CD4-positive, alpha-beta T cell treated with Interferon gamma for 1 hour (primary cell): ENCODE results near the gene GSAP.
"Not testable (repeated sequence)": the region's sequence is repeated elsewhere in the genome, so short reads cannot be mapped to it uniquely, and the experiment has no call there.

Experiments used
- DNase-seq: peaks from one replicate; pipeline ENCODE4 v3.0.0-alpha.2; 2020

The GSAP gene

DNA sequence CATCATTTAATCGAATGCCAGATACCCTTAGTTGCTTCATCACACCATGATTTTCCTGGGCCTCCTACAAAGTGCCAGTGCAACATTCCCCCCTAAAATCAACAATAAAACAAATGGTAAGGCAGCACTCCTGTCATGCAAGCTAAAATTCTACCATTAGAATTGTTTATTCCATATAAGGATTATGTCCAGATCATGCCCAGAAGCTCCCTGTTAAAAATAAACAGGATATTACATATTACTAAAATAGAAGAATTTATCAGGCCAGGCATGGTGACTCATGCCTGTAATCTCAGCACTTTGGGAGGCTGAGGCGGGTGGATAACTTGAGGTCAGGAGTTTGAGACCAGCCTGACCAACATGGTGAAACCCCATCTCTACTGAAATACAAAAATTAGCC lies 140.5 kb downstream of the GSAP start:
- DNase-seq: not testable (repeated sequence)

DNA sequence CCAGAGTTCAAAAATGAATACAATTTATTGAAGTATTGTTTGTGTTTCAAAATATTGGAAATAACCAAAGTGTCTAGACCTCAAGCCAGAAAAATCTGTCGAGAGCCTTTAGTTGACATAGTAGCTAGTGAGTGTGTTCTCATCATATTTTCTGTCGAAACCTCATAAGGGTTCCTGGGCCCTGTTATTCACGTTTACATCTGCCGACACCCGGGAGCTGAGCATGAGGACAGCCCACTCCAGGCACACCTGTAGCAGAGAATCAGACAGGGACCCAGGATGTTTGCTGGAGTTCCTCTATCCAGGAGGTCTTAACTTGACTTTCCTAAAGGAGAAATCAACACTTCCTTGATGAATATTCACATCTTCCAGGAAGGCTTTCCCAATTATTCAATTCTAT lies 144.4 kb downstream of the GSAP start:
- no peak for DNase-seq

DNA sequence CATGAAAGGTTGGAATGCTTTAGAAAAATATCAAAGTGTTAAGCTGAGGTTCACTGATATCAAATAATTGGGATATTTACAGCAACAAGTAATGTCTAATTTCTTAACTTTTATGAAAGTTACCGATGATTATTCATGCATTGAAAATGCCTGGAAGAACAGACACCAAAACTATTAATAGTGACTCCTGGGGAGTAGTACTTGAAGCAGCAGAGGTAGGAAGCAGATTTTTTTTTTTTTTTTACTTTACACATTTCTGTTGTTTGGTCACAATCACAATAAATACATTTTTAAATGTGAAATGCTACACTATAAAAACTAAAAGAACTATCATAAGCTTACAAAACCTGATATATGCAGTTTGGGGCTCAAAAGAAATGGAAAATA lies 146.1 kb downstream of the GSAP start:
- DNase-seq: no peak

DNA sequence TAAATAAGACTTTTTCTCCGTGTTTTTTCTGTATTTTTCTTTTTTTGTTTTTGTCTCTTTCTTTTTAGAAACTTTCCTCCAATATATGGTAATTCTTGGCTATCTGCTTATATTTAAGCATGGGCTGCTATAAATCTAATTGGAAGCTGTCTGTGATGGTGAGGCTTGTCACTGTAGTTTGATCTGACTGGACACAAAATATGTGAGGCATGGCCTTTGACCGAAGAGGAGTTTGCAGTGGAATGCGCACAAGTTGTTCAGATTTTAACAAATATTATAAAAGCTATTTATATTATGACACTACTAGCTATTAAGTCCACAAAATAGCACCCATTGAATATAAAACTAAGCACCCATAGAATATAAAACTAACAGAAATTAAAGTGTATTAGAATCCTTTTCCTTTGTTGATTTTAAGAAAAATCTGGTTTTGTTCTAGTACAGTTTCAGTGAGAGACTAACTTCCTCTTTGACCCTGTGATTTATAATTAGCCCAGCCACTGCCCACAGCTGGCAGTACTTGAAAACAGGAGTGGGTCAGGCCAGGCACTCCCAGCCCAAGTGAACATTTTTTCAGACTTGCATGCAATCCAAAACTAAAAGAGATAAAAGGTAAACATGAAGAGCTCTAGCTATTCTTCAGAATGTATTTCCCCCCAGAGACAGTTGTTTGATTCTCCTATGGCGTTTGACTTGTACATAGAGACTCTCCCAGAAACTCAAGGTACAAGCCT lies 146.6 kb downstream of the GSAP start:
- DNase-seq: peak; percentile 5

DNA sequence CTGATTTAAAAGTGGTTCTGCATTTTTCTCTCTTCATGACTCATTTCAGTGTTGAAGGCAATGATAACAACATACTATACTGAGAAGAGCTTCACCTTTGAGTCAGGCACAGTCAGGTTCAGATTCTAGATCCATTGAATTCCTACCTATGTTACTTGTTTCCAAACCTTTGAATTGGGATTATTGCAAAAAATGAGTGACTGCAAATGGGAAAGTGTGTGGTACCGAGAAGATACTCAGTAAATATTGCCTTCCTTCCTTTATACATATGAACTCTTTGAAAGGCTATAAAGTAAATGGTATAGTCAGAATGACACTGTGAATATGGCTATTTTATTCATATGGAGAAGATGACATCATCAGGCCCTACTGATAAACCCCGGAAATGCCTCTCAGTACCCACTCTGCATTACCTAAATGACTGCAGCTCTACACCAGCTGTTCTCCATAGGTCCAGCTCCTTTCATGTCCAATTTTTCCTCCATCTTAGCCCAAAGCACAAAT lies 149.8 kb downstream of the GSAP start:
- no peak for DNase-seq

DNA sequence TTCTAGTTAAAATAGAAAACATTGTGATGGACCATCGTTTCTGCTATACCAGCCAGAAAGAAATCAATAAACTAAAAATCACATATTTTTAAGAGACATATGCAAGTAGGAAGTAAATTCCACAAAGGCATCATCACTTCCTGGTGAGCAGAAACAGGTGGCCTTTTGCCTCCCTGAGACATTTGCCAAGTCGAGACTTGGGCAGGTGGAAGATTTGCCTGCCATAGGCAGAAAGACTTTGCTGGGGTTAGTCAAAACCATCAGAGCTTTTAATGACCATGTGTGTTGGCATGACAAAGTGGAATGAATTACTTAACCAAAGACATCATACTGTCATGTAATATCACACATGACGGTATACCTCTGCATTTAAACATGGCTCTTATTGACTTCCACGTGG lies 150.5 kb downstream of the GSAP start:
- no peak for DNase-seq

DNA sequence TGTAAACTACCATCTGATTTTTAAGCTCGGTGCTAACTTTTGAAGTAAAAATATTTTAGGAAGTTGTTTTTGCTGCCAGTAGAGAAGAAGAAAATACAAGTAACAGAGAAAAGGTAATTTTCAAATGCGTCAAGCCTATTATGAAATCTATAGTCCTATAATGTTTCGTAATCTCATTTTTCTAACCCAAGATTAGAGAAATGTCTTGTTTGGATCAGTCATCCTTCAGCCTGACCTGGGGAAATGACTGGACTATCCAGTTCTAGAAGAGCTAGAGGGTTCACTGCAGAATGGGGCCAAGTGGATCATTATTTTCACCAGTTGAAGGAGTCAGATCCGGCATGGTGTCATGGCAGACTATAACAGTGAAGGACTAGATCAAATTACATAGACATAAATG lies 153.8 kb downstream of the GSAP start:
- DNase-seq: no peak
